Glutamatergic neuron (in vitro differentiated cells): ENCODE results near the gene MYL6B. TPM values are rescaled to one million over a fixed set of nuclear protein-coding genes. Genes with fewer than 3 reads are reported as not detected.

Experiments
- DNase-seq: peaks from one replicate; pipeline ENCODE4 v3.0.0; 2022
- H3K27ac Mint-ChIP-seq: one replicate; pipeline ENCODE4 v1.8.0; 2020; ENCODE audit warnings: mild to moderate bottlenecking, mixed read lengths, inconsistent platforms; ENCODE audit not compliant: unreplicated experiment
- H3K27me3 Mint-ChIP-seq: one replicate; pipeline ENCODE4 v1.8.0; 2020; ENCODE audit warnings: mild to moderate bottlenecking, moderate library complexity, mixed read lengths, inconsistent platforms; ENCODE audit not compliant: unreplicated experiment
- H3K36me3 Mint-ChIP-seq: one replicate; pipeline ENCODE4 v1.8.0; 2020; ENCODE audit warnings: mild to moderate bottlenecking, mixed read lengths, inconsistent platforms; ENCODE audit not compliant: unreplicated experiment
- H3K4me1 Mint-ChIP-seq: one replicate; pipeline ENCODE4 v1.8.0; 2020; ENCODE audit warnings: mild to moderate bottlenecking, low read depth, mixed read lengths, inconsistent platforms; ENCODE audit not compliant: unreplicated experiment
- H3K4me3 Mint-ChIP-seq: one replicate; pipeline ENCODE4 v1.8.0; 2020; ENCODE audit warnings: mild to moderate bottlenecking, mixed read lengths, inconsistent platforms; ENCODE audit not compliant: unreplicated experiment
- H3K9me3 Mint-ChIP-seq: one replicate; pipeline ENCODE4 v1.8.0; 2020; ENCODE audit warnings: mild to moderate bottlenecking, moderate library complexity, mixed read lengths, inconsistent platforms; ENCODE audit not compliant: unreplicated experiment
- CTCF ChIP-seq: fragments of 200-600 bp; sonication (generic); IDR thresholded peaks from one replicate; pipeline ENCODE4 v1.5.0; 2021; ENCODE audit not compliant: partially characterized antibody, unreplicated experiment
- total RNA-seq: library from RNA; stranded (reverse); fragmentation: NEBNext Ultra II Directional; extraction: Animal tissue kit (Norgen Biotek cat#: 25700); gene quantifications from one replicate; pipeline ENCODE4 v1.2.1, GENCODE V29; 2021; ENCODE audit not compliant: unreplicated experiment

Gene MYL6B
- total RNA-seq, 1 donor from 2014 or later = 232 TPM

- H3K4me3 Mint-ChIP-seq = peak overlapping the region; percentile 99
- H3K9me3 Mint-ChIP-seq = peaks cover 12% of the 10 kb centered on the region
- peaks cover 15% of the 10 kb centered on the region for H3K27me3 Mint-ChIP-seq
- H3K36me3 Mint-ChIP-seq = no peaks in the 10 kb centered on the region
- peak overlapping the region; percentile 95 for H3K27ac Mint-ChIP-seq
- H3K4me1 Mint-ChIP-seq = peaks cover 15% of the 10 kb centered on the region
- DNase-seq = peak; percentile 31
- no peak for TF ChIP-seq CTCF
Observed at GRCh38 chr12:56128670-56129205, 23.6 kb upstream of the MYL6B start.

GRCh38 chr12:56129206-56129941, 23.0 kb upstream of the MYL6B start:
- H3K4me1 Mint-ChIP-seq = peaks cover 15% of the 10 kb centered on the region
- no peak for TF ChIP-seq CTCF
- no peaks in the 10 kb centered on the region for H3K36me3 Mint-ChIP-seq
- peak overlapping the region; percentile 99 for H3K4me3 Mint-ChIP-seq
- peaks cover 15% of the 10 kb centered on the region for H3K27me3 Mint-ChIP-seq
- DNase-seq = peak; percentile 70
- peak overlapping the region; percentile 95 for H3K27ac Mint-ChIP-seq
- H3K9me3 Mint-ChIP-seq = peaks cover 12% of the 10 kb centered on the region

GRCh38 chr12:56129942-56130495, 22.4 kb upstream of the MYL6B start:
- DNase-seq = no peak
- Mint-ChIP-seq H3K4me3 (peak overlapping the region; percentile 99), H3K9me3 (peaks cover 12% of the 10 kb centered on the region), H3K27me3 (peaks cover 15% of the 10 kb centered on the region), H3K27ac (peak overlapping the region; percentile 38), H3K4me1 (peaks cover 15% of the 10 kb centered on the region), H3K36me3 (no peaks in the 10 kb centered on the region)
- TF ChIP-seq CTCF = no peak

- Mint-ChIP-seq H3K9me3 (peaks cover 12% of the 10 kb centered on the region), H3K27ac (no peak overlapping the region), H3K27me3 (peaks cover 15% of the 10 kb centered on the region), H3K4me3 (peak overlapping the region; percentile 99), H3K4me1 (peaks cover 15% of the 10 kb centered on the region), H3K36me3 (peaks cover under 1% of the 10 kb centered on the region)
- no peak for DNase-seq
- no peak for TF ChIP-seq CTCF
Observed at GRCh38 chr12:56130876-56131275, 21.5 kb upstream of the MYL6B start.

- Mint-ChIP-seq H3K27me3 (peaks cover 4% of the 10 kb centered on the region), H3K4me3 (no peak overlapping the region), H3K9me3 (no peaks in the 10 kb centered on the region), H3K36me3 (peaks cover 4% of the 10 kb centered on the region), H3K4me1 (peaks cover 3% of the 10 kb centered on the region), H3K27ac (no peak overlapping the region)
- DNase-seq = no peak
- TF ChIP-seq CTCF = no peak
Observed at GRCh38 chr12:56134897-56135296, 17.5 kb upstream of the MYL6B start.
